ENCODE results near the gene CEP250.

Gene CEP250

DNA sequence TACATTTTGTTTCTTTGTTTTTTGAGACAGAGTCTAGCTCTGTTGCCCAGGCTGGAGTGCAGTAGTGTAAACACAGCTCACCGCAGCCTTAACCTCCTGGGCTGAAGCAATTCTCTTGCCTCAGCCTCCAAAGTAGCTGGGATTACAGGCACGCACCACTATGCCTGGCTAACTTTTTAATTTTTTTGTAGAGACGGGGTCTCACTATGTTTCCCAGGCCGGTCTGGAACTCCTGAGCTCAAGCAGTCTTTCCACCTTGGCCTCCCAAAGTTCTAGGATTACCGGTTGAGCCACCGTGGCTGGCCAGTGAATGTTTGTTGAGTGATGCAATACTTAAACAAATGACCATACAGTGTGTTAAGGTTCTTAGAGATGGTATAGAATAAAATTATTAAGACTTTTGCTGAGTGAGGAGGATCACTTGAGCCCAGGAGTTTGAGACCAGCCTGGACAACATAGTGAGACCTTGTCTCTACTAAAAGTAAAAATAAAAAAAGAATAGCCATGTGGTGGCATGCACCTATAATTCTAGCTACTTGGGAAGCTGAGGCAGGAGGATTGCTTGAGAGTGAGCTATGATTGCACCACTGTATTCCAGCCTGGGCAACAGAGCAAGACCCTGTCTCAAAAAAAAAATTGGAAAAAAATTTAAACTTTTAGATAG, 13.4 kb downstream of the CEP250 start:
- TF ChIP-seq, protein P1, sequence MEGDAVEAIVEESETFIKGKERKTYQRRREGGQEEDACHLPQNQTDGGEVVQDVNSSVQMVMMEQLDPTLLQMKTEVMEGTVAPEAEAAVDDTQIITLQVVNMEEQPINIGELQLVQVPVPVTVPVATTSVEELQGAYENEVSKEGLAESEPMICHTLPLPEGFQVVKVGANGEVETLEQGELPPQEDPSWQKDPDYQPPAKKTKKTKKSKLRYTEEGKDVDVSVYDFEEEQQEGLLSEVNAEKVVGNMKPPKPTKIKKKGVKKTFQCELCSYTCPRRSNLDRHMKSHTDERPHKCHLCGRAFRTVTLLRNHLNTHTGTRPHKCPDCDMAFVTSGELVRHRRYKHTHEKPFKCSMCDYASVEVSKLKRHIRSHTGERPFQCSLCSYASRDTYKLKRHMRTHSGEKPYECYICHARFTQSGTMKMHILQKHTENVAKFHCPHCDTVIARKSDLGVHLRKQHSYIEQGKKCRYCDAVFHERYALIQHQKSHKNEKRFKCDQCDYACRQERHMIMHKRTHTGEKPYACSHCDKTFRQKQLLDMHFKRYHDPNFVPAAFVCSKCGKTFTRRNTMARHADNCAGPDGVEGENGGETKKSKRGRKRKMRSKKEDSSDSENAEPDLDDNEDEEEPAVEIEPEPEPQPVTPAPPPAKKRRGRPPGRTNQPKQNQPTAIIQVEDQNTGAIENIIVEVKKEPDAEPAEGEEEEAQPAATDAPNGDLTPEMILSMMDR (IDR thresholded peaks at IDR 0.05; ENCODE audit: extremely low read depth, missing control alignments) = no peak
- no peak for DNase-seq (ENCODE audit: low spot score)

DNA sequence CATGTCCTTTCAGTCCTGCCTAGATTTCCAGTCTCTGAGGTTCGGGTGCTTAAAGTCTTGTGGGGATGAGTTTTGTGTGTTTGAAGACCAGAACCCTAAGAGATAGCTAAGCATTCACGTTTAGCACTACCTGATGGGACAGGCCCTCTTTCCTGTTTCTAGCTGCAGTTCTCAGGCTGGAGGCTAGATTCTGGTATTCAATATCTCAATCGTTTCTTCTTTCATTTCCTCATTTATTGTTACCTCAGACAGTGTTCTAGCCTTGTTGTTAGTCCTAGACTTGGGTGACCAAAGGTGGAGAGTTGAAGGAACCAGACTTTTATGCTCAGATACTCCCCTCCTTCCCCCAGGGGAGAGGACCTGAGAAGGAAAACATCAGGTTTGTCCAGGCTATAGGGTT, 16.8 kb downstream of the CEP250 start:
- TF ChIP-seq, protein P1 (IDR thresholded peaks at IDR 0.05; ENCODE audit: extremely low read depth, missing control alignments) = no peak
- DNase-seq (ENCODE audit: low spot score) = no peak

DNA sequence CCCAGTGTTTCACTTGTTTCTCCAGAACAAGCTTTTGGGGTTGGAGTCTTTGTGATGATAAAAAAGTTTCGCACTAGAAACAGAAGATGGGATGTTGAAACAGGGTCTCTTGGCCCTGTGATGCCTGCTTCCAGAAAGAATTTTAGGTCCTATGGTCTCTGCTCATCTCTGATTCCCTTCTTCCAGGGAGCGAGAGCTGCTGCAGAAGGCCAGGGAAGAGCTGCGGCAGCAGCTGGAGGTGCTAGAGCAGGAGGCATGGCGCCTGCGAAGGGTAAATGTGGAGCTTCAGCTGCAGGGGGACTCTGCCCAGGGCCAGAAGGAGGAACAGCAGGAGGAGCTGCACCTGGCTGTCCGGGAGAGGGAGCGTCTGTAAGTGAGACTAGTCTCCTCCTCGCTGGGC, 18.3 kb downstream of the CEP250 start:
- TF ChIP-seq, protein P1 (IDR thresholded peaks at IDR 0.05; ENCODE audit: extremely low read depth, missing control alignments) = no peak
- no peak for DNase-seq (ENCODE audit: low spot score)

DNA sequence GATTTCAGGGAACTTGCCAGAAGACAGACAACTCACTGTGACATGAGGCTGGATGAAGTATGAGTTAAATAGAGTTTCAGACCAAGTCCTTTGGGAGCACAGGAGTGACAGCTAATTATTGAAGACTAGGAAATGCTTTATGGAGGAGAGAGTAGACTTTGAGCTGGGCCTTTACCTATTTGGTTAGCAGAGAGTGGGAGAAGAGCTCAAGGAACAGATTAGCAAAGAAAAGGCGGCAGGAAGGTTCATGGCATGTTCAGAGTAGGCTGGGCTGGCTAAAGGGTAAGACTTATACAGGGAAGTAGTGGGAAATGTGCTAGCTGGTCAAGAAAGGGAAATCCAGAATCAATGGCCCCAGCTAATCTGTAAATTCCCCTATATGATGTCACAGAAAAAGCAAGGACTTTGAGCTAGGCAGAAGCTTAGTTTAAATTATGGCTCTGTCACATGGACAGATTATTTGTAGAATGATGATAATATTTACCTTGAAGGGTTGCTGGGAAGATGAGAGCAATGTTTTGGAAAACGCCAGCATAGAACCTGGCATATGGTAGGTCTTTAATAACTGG, 19.0 kb downstream of the CEP250 start:
- TF ChIP-seq, protein P1 (IDR thresholded peaks at IDR 0.05; ENCODE audit: extremely low read depth, missing control alignments) = no peak
- DNase-seq (ENCODE audit: low spot score) = no peak

DNA sequence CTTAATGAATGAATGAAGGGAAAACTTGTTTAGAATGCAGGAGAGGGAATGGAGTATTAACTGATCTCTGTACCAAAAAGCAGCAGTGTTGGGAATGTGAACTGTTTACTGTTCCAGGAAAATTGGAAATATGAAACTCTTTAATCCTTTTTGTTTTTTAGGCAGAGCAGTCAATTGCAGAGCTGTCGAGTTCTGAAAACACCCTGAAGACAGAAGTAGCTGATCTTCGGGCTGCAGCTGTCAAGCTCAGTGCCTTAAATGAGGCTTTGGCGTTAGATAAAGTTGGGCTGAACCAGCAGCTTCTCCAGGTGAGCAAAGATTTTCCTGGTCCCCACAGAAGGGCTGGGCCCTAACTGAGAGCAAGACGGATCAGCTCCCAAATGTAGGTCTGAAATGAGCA, 20.9 kb downstream of the CEP250 start:
- TF ChIP-seq, protein P1 (IDR thresholded peaks at IDR 0.05; ENCODE audit: extremely low read depth, missing control alignments) = no peak
- DNase-seq (ENCODE audit: low spot score) = no peak

DNA sequence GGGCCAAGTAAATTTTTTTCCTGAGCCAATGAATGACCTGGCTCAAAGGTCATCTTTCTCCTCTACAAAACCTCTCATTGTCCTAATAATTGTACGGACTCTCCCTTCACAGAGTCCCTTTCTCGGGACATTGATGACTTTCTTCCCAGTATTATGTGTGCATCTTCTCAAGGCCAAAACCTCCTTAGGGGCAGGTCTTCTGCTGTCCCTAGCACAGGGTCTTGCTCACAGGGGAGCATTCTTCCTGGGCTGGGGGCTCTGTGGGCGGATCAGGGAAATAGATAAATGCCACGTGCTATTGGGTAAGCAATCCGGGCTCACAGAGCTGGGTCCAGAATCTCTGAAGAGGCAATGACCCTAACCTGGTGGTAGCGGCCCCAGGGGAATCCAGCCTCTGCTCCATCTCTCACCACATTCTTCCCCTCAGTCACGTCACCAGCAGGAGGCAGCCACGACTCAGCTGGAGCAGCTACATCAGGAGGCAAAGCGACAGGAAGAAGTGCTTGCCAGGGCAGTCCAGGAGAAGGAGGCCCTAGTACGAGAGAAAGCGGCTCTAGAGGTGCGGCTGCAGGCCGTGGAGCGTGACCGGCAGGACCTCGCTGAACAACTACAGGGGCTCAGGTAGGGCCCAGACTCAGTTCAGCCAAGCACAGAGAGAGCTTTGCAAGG, 23.5 kb downstream of the CEP250 start:
- no peak for DNase-seq (ENCODE audit: low spot score)
- TF ChIP-seq, protein P1 (IDR thresholded peaks at IDR 0.05; ENCODE audit: extremely low read depth, missing control alignments) = no peak

DNA sequence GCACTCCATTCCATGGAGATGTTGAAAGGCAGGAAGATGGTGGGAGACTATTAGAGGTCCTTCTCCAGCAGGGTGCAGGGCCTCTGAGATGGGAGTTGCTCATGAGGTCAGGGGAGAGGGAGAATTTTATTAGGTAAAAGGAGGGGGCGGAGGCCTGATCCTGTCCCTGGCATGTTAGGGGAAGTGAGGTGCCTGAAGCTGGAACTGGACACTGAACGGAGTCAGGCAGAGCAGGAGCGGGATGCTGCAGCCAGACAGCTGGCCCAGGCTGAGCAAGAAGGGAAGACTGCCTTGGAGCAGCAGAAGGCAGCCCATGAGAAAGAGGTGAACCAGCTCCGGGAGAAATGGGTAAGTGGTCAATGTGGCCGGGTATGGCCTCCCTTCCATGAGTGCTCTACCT, 24.4 kb downstream of the CEP250 start:
- DNase-seq (ENCODE audit: low spot score) = no peak
- TF ChIP-seq, protein P1 (IDR thresholded peaks at IDR 0.05; ENCODE audit: extremely low read depth, missing control alignments) = no peak
